HG03354 (cell line): ENCODE data around the gene QRSL1.
"Not testable (repeated sequence)": the region's sequence is repeated elsewhere in the genome, so short reads cannot be mapped to it uniquely, and the experiment has no call there.

ENCODE experiments used
- ATAC-seq: cut with Tn5 transposase; IDR thresholded peaks from one replicate; pipeline ENCODE4 v1.9.1; 2021; ENCODE audit warnings: mild to moderate bottlenecking; ENCODE audit not compliant: unreplicated experiment, poor library complexity, severe bottlenecking

Gene QRSL1

GRCh38 chr6:106629103-106629858 is at the start of gene QRSL1, which contains the start of gene RTN4IP1:
QRSL1 (plus strand) TSS chr6:106629578; CDS start chr6:106629682, 104 bp downstream.
RTN4IP1 (minus strand) TSS chr6:106629498; CDS start chr6:106629021, 477 bp downstream.
- ATAC-seq = peak; percentile 82

- no peak for ATAC-seq
Measured at GRCh38 chr6:106581468-106581867, 47.9 kb upstream of the QRSL1 start.

GRCh38 chr6:106586815-106587415 is 42.5 kb upstream of the QRSL1 start:
- ATAC-seq = no peak

- ATAC-seq = not testable (repeated sequence)
Measured at GRCh38 chr6:106588937-106589336, 40.4 kb upstream of the QRSL1 start.

- no peak for ATAC-seq
Measured at GRCh38 chr6:106591111-106591825, 38.1 kb upstream of the QRSL1 start.

- no peak for ATAC-seq
Measured at GRCh38 chr6:106599440-106599839, 29.9 kb upstream of the QRSL1 start.

- no peak for ATAC-seq
Measured at GRCh38 chr6:106600329-106600728, 29.0 kb upstream of the QRSL1 start.

- ATAC-seq = peak; percentile 81
Measured at GRCh38 chr6:106608080-106608668, 21.2 kb upstream of the QRSL1 start.

GRCh38 chr6:106609699-106610098 is 19.7 kb upstream of the QRSL1 start:
- ATAC-seq = no peak

GRCh38 chr6:106611030-106611429 is 18.3 kb upstream of the QRSL1 start:
- ATAC-seq = no peak

GRCh38 chr6:106612671-106613416 is 16.5 kb upstream of the QRSL1 start:
- no peak for ATAC-seq

GRCh38 chr6:106613590-106613989 is 15.8 kb upstream of the QRSL1 start:
- ATAC-seq = no peak

GRCh38 chr6:106614166-106614565 is 15.2 kb upstream of the QRSL1 start:
- ATAC-seq = no peak

- peak; percentile 47 for ATAC-seq
Measured at GRCh38 chr6:106614592-106615257, 14.7 kb upstream of the QRSL1 start.

GRCh38 chr6:106617302-106617701 is 12.1 kb upstream of the QRSL1 start:
- ATAC-seq = peak; percentile 62

- ATAC-seq = no peak
Measured at GRCh38 chr6:106617857-106618256, 11.5 kb upstream of the QRSL1 start.

GRCh38 chr6:106618324-106618723 is 11.1 kb upstream of the QRSL1 start:
- no peak for ATAC-seq

- ATAC-seq = no peak
Measured at GRCh38 chr6:106619223-106619622, 10.2 kb upstream of the QRSL1 start.
